Measurements from ENCODE around the gene TACC3.

TACC3 gene

DNA sequence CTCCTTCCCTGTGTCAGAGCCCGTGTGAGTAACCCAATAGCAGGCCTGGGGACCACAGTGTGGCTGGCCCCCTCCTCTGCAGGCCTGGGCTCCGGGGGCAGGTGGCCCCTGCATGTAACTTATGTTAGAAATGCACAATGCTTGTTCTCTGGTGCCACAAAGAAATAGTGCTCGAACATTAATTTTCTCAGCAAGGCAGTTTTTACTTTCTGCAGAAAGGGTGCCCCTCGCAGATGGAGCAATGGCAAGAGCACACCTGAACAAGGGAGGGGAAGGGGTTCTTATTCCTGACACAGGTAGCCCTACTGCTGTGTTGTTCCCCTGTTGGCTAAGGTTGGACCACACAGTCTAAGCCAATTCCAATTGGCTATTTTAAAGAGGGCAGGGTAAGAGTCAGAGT lies 17.1 kb downstream of the TACC3 start:
- ChIA-PET CTCF (interaction anchor here (0.8 to 2.4 kb wide), 2 partner anchors 10 to 46 kb away, joined by 5 to 6 read pairs; no protein-coding TSS in a partner anchor), POLR2A (no interaction called here)
- Histone ChIP-seq H3K27ac (ENCODE audit: insufficient read depth in 1 of 2, low read depth in 1 of 2, low read length in 2 of 2, poor library complexity in 1 of 2, severe bottlenecking in 2 of 2) (no peak overlapping the region), H3K27me3 (replicated peaks in 2 of 5; ENCODE audit: control insufficient read depth in 4 of 5, insufficient read depth in 5 of 5, low read length in 4 of 5) (no peaks in the 10 kb centered on the region), H3K9me3 (ENCODE audit: control extremely low read depth in 1 of 5, control insufficient read depth in 4 of 5, insufficient read depth in 2 of 5, low read depth in 1 of 5, low read length in 4 of 5) (peaks cover 0 to 26% (median 24%) of the 10 kb centered on the region in 5 experiments), H3K4me3 (ENCODE audit: control insufficient read depth in 1 of 7, extremely low read depth in 1 of 7, insufficient read depth in 4 of 7, low read depth in 2 of 7, low read length in 6 of 7) (peak overlapping the region in 1 of 7 experiments; percentile 21), H3K36me3 (ENCODE audit: control insufficient read depth in 4 of 4, insufficient read depth in 4 of 4, low read length in 3 of 4) (peaks cover 24 to 96% (median 79%) of the 10 kb centered on the region in 4 experiments), H3K4me1 (ENCODE audit: control extremely low read depth in 1 of 4, control insufficient read depth in 4 of 4, insufficient read depth in 4 of 4, low read length in 3 of 4) (no peaks in the 10 kb centered on the region)
- DNase-seq, result no peak
- 100% methylated on average over 4 of the region's 4 CpGs for WGBS (ENCODE audit: insufficient coverage)

GRCh38 chr4:1739358-1739757 lies 18.0 kb downstream of the TACC3 start:
- no peaks in the 10 kb centered on the region for H3K27me3 ChIP-seq (replicated peaks in 2 of 5; ENCODE audit: control insufficient read depth in 4 of 5, insufficient read depth in 5 of 5, low read length in 4 of 5)
- ChIA-PET CTCF (interaction anchor here (0.9 to 3.8 kb wide), 2 partner anchors 10 to 46 kb away, joined by 4 to 31 read pairs; no protein-coding TSS in a partner anchor), POLR2A (no interaction called here)
- H3K9me3 ChIP-seq (ENCODE audit: control extremely low read depth in 1 of 5, control insufficient read depth in 4 of 5, insufficient read depth in 2 of 5, low read depth in 1 of 5, low read length in 4 of 5), result peaks cover 0 to 26% (median 24%) of the 10 kb centered on the region in 5 experiments
- WGBS (ENCODE audit: insufficient coverage), result 97% methylated on average over 5 of the region's 9 CpGs
- H3K36me3 ChIP-seq (ENCODE audit: control insufficient read depth in 4 of 4, insufficient read depth in 4 of 4, low read length in 3 of 4), result peaks cover 24 to 97% (median 79%) of the 10 kb centered on the region in 4 experiments
- H3K4me1 ChIP-seq (ENCODE audit: control extremely low read depth in 1 of 4, control insufficient read depth in 4 of 4, insufficient read depth in 4 of 4, low read length in 3 of 4), result no peaks in the 10 kb centered on the region
- H3K4me3 ChIP-seq (ENCODE audit: control insufficient read depth in 1 of 7, extremely low read depth in 1 of 7, insufficient read depth in 4 of 7, low read depth in 2 of 7, low read length in 6 of 7), result no peak overlapping the region
- no peak for DNase-seq
- no peak overlapping the region for H3K27ac ChIP-seq (ENCODE audit: insufficient read depth in 1 of 2, low read depth in 1 of 2, low read length in 2 of 2, poor library complexity in 1 of 2, severe bottlenecking in 2 of 2)

GRCh38 chr4:1740021-1740545 lies 18.8 kb downstream of the TACC3 start:
- CTCF ChIA-PET, result interaction anchor here (0.9 to 3.8 kb wide), 7 partner anchors 11 to 160 kb away, joined by 3 to 31 read pairs (median 5); no protein-coding TSS in a partner anchor
- H3K4me3 ChIP-seq (ENCODE audit: control insufficient read depth in 1 of 7, extremely low read depth in 1 of 7, insufficient read depth in 4 of 7, low read depth in 2 of 7, low read length in 6 of 7), result no peak overlapping the region
- peaks cover 0 to 26% (median 24%) of the 10 kb centered on the region in 5 experiments for H3K9me3 ChIP-seq (ENCODE audit: control extremely low read depth in 1 of 5, control insufficient read depth in 4 of 5, insufficient read depth in 2 of 5, low read depth in 1 of 5, low read length in 4 of 5)
- no peak for DNase-seq
- POLR2A ChIA-PET, result no interaction called here
- no peaks in the 10 kb centered on the region for H3K4me1 ChIP-seq (ENCODE audit: control extremely low read depth in 1 of 4, control insufficient read depth in 4 of 4, insufficient read depth in 4 of 4, low read length in 3 of 4)
- H3K27me3 ChIP-seq (replicated peaks in 2 of 5; ENCODE audit: control insufficient read depth in 4 of 5, insufficient read depth in 5 of 5, low read length in 4 of 5), result no peaks in the 10 kb centered on the region
- H3K36me3 ChIP-seq (ENCODE audit: control insufficient read depth in 4 of 4, insufficient read depth in 4 of 4, low read length in 3 of 4), result peaks cover 22 to 96% (median 75%) of the 10 kb centered on the region in 4 experiments
- whole genome bisulfite sequencing (ENCODE audit: insufficient coverage), result 97% methylated on average over 14 of the region's 22 CpGs
- no peak overlapping the region for H3K27ac ChIP-seq (ENCODE audit: insufficient read depth in 1 of 2, low read depth in 1 of 2, low read length in 2 of 2, poor library complexity in 1 of 2, severe bottlenecking in 2 of 2)

- no peak overlapping the region for H3K27ac ChIP-seq (ENCODE audit: insufficient read depth in 1 of 2, low read depth in 1 of 2, low read length in 2 of 2, poor library complexity in 1 of 2, severe bottlenecking in 2 of 2)
- H3K9me3 ChIP-seq (ENCODE audit: control extremely low read depth in 1 of 5, control insufficient read depth in 4 of 5, insufficient read depth in 2 of 5, low read depth in 1 of 5, low read length in 4 of 5), result peaks cover 0 to 24% (median 22%) of the 10 kb centered on the region in 5 experiments
- H3K27me3 ChIP-seq (replicated peaks in 2 of 5; ENCODE audit: control insufficient read depth in 4 of 5, insufficient read depth in 5 of 5, low read length in 4 of 5), result no peaks in the 10 kb centered on the region
- peaks cover 17 to 90% (median 69%) of the 10 kb centered on the region in 4 experiments for H3K36me3 ChIP-seq (ENCODE audit: control insufficient read depth in 4 of 4, insufficient read depth in 4 of 4, low read length in 3 of 4)
- H3K4me1 ChIP-seq (ENCODE audit: control extremely low read depth in 1 of 4, control insufficient read depth in 4 of 4, insufficient read depth in 4 of 4, low read length in 3 of 4), result peaks cover 0 to 1% (median 0%) of the 10 kb centered on the region in 4 experiments
- 93% methylated on average over 15 of the region's 17 CpGs for WGBS (ENCODE audit: insufficient coverage)
- ChIA-PET POLR2A (interaction anchor here (0.6 kb wide), 2 partner anchors 22 to 1333 kb away, joined by 4 read pairs; partner anchors contain the start of genes HTT and HTT-AS), CTCF (interaction anchor here (0.9 to 3.8 kb wide), 6 partner anchors 12 to 159 kb away, joined by 3 to 31 read pairs (median 6); no protein-coding TSS in a partner anchor)
- H3K4me3 ChIP-seq (ENCODE audit: control insufficient read depth in 1 of 7, extremely low read depth in 1 of 7, insufficient read depth in 4 of 7, low read depth in 2 of 7, low read length in 6 of 7), result no peak overlapping the region
- DNase-seq, result no peak
Measured at GRCh38 chr4:1741208-1741607, 19.9 kb downstream of the TACC3 start.

- peaks cover 0 to 11% (median 6%) of the 10 kb centered on the region in 4 experiments for H3K4me1 ChIP-seq (ENCODE audit: control extremely low read depth in 1 of 4, control insufficient read depth in 4 of 4, insufficient read depth in 4 of 4, low read length in 3 of 4)
- peaks cover 0 to 2% (median 1%) of the 10 kb centered on the region in 5 experiments for H3K9me3 ChIP-seq (ENCODE audit: control extremely low read depth in 1 of 5, control insufficient read depth in 4 of 5, insufficient read depth in 2 of 5, low read depth in 1 of 5, low read length in 4 of 5)
- DNase-seq, result no peak
- peaks cover 2 to 67% (median 49%) of the 10 kb centered on the region in 4 experiments for H3K36me3 ChIP-seq (ENCODE audit: control insufficient read depth in 4 of 4, insufficient read depth in 4 of 4, low read length in 3 of 4)
- no peak overlapping the region for H3K4me3 ChIP-seq (ENCODE audit: control insufficient read depth in 1 of 7, extremely low read depth in 1 of 7, insufficient read depth in 4 of 7, low read depth in 2 of 7, low read length in 6 of 7)
- H3K27me3 ChIP-seq (replicated peaks in 2 of 5; ENCODE audit: control insufficient read depth in 4 of 5, insufficient read depth in 5 of 5, low read length in 4 of 5), result no peaks in the 10 kb centered on the region
- WGBS (ENCODE audit: insufficient coverage), result 90% methylated on average over 2 of the region's 12 CpGs
- POLR2A ChIA-PET, result no interaction called here
- CTCF ChIA-PET, result interaction anchor here (1.1 to 8.7 kb wide), 7 partner anchors 13 to 166 kb away, joined by 3 to 168 read pairs (median 44); no protein-coding TSS in a partner anchor
- H3K27ac ChIP-seq (ENCODE audit: insufficient read depth in 1 of 2, low read depth in 1 of 2, low read length in 2 of 2, poor library complexity in 1 of 2, severe bottlenecking in 2 of 2), result no peak overlapping the region
Measured at GRCh38 chr4:1743551-1743950, 22.2 kb downstream of the TACC3 start.

GRCh38 chr4:1743975-1744374 lies 22.7 kb downstream of the TACC3 start:
- Histone ChIP-seq H3K4me1 (ENCODE audit: control extremely low read depth in 1 of 4, control insufficient read depth in 4 of 4, insufficient read depth in 4 of 4, low read length in 3 of 4) (peaks cover 0 to 12% (median 7%) of the 10 kb centered on the region in 4 experiments), H3K36me3 (ENCODE audit: control insufficient read depth in 4 of 4, insufficient read depth in 4 of 4, low read length in 3 of 4) (peaks cover 2 to 63% (median 45%) of the 10 kb centered on the region in 4 experiments), H3K9me3 (ENCODE audit: control extremely low read depth in 1 of 5, control insufficient read depth in 4 of 5, insufficient read depth in 2 of 5, low read depth in 1 of 5, low read length in 4 of 5) (no peaks in the 10 kb centered on the region), H3K4me3 (ENCODE audit: control insufficient read depth in 1 of 7, extremely low read depth in 1 of 7, insufficient read depth in 4 of 7, low read depth in 2 of 7, low read length in 6 of 7) (no peak overlapping the region), H3K27ac (ENCODE audit: insufficient read depth in 1 of 2, low read depth in 1 of 2, low read length in 2 of 2, poor library complexity in 1 of 2, severe bottlenecking in 2 of 2) (no peak overlapping the region), H3K27me3 (replicated peaks in 2 of 5; ENCODE audit: control insufficient read depth in 4 of 5, insufficient read depth in 5 of 5, low read length in 4 of 5) (no peaks in the 10 kb centered on the region)
- no peak for DNase-seq
- ChIA-PET POLR2A (no interaction called here), CTCF (interaction anchor here (0.6 to 8.7 kb wide), 10 partner anchors 11 to 170 kb away, joined by 3 to 168 read pairs (median 25); no protein-coding TSS in a partner anchor)
- 97% methylated on average over 6 of the region's 6 CpGs for WGBS (ENCODE audit: insufficient coverage)

GRCh38 chr4:1744552-1744951 lies 23.2 kb downstream of the TACC3 start:
- Histone ChIP-seq H3K4me3 (ENCODE audit: control insufficient read depth in 1 of 7, extremely low read depth in 1 of 7, insufficient read depth in 4 of 7, low read depth in 2 of 7, low read length in 6 of 7) (no peak overlapping the region), H3K9me3 (ENCODE audit: control extremely low read depth in 1 of 5, control insufficient read depth in 4 of 5, insufficient read depth in 2 of 5, low read depth in 1 of 5, low read length in 4 of 5) (no peaks in the 10 kb centered on the region), H3K36me3 (ENCODE audit: control insufficient read depth in 4 of 4, insufficient read depth in 4 of 4, low read length in 3 of 4) (peaks cover 2 to 57% (median 41%) of the 10 kb centered on the region in 4 experiments), H3K27me3 (replicated peaks in 2 of 5; ENCODE audit: control insufficient read depth in 4 of 5, insufficient read depth in 5 of 5, low read length in 4 of 5) (no peaks in the 10 kb centered on the region), H3K27ac (ENCODE audit: insufficient read depth in 1 of 2, low read depth in 1 of 2, low read length in 2 of 2, poor library complexity in 1 of 2, severe bottlenecking in 2 of 2) (no peak overlapping the region), H3K4me1 (ENCODE audit: control extremely low read depth in 1 of 4, control insufficient read depth in 4 of 4, insufficient read depth in 4 of 4, low read length in 3 of 4) (peaks cover 0 to 12% (median 10%) of the 10 kb centered on the region in 4 experiments)
- POLR2A ChIA-PET, result no interaction called here
- CTCF ChIA-PET, result interaction anchor here (0.6 to 8.7 kb wide), 13 partner anchors 11 to 170 kb away, joined by 3 to 168 read pairs (median 23); no protein-coding TSS in a partner anchor
- 96% methylated on average over 11 of the region's 14 CpGs for WGBS (ENCODE audit: insufficient coverage)
- no peak for DNase-seq
